Activated naive CD8-positive, alpha-beta T cell treated with anti-CD3 and anti-CD28 coated beads for 36 hours (primary cell): ENCODE measurements around the gene FCGBP. TPM values are rescaled to one million over a fixed set of nuclear protein-coding genes. Genes with fewer than 3 reads are reported as not detected.
A peak's percentile ranks its signal among the peaks of the same experiment; 100 is the strongest.
"Not testable (repeated sequence)": the region's sequence is repeated elsewhere in the genome, so short reads cannot be mapped to it uniquely, and the experiment has no call there.

Source experiments
- DNase-seq: peaks from one replicate; pipeline ENCODE4 v3.0.0; 2021
- H3K27ac Mint-ChIP-seq: one replicate; pipeline ENCODE4 v1.8.0; 2022; ENCODE audit warnings: mild to moderate bottlenecking, moderate library complexity, mixed read lengths
- H3K27me3 Mint-ChIP-seq: one replicate; pipeline ENCODE4 v1.8.0; 2022; ENCODE audit warnings: mild to moderate bottlenecking, mixed read lengths
- H3K36me3 Mint-ChIP-seq: one replicate; pipeline ENCODE4 v1.8.0; 2021; ENCODE audit warnings: mild to moderate bottlenecking, mixed read lengths
- H3K4me1 Mint-ChIP-seq: one replicate; pipeline ENCODE4 v1.8.0; 2021; ENCODE audit warnings: mixed read lengths
- H3K4me3 Mint-ChIP-seq: one replicate; pipeline ENCODE4 v1.8.0; 2022; ENCODE audit warnings: mild to moderate bottlenecking, moderate library complexity, mixed read lengths
- H3K9me3 Mint-ChIP-seq: one replicate; pipeline ENCODE4 v1.8.0; 2022; ENCODE audit warnings: mixed read lengths
- total RNA-seq, 2 experiments: library from RNA; stranded (reverse); gene quantifications; one replicate each; pipeline ENCODE4 v1.2.3, GENCODE V29; 2021

The FCGBP gene
- total RNA-seq, 2 experiments from 2014 or later, result 7.0 to 8.0 TPM

- DNase-seq, result no peak
- H3K9me3 Mint-ChIP-seq, result no peaks in the 10 kb centered on the region
- peaks cover 17% of the 10 kb centered on the region for H3K36me3 Mint-ChIP-seq
- peaks cover 20% of the 10 kb centered on the region for H3K4me1 Mint-ChIP-seq
- no peaks in the 10 kb centered on the region for H3K27me3 Mint-ChIP-seq
- H3K4me3 Mint-ChIP-seq, result no peak overlapping the region
- peak overlapping the region; percentile 23 for H3K27ac Mint-ChIP-seq
These were observed 17.5 kb downstream of the FCGBP start for GRCh38 chr19:39916851-39917396.

DNA sequence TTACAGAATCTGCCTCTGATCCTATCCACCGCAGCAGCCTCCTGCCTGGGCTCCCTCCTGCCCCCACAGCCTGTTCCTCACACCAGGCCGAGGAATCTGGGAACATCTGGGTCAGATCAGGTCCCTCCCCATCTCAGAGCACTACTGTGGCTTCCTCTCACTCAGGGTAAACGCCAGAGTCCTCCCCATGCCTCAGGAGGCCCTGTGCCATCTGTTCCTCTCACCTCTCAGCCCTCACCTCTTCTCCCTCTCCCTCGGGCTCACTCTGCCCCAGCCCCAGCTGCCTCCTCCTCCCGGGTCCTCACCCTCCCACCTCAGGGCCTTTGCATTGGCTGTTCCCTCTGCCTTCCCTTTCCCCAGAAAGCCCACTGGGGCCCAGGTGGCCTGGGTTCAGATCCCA lies 18.2 kb downstream of the FCGBP start:
- no peak for DNase-seq
- Mint-ChIP-seq H3K27me3 (no peaks in the 10 kb centered on the region), H3K27ac (no peak overlapping the region), H3K4me1 (peaks cover 20% of the 10 kb centered on the region), H3K4me3 (no peak overlapping the region), H3K36me3 (peaks cover 17% of the 10 kb centered on the region), H3K9me3 (no peaks in the 10 kb centered on the region)

- H3K9me3 Mint-ChIP-seq, result no peaks in the 10 kb centered on the region
- H3K27ac Mint-ChIP-seq, result no peak overlapping the region
- H3K4me3 Mint-ChIP-seq, result no peak overlapping the region
- H3K36me3 Mint-ChIP-seq, result peaks cover 17% of the 10 kb centered on the region
- H3K4me1 Mint-ChIP-seq, result peaks cover 19% of the 10 kb centered on the region
- no peak for DNase-seq
- no peaks in the 10 kb centered on the region for H3K27me3 Mint-ChIP-seq
These were observed 18.6 kb downstream of the FCGBP start for GRCh38 chr19:39915848-39916215.

- DNase-seq, result no peak
These were observed 19.2 kb downstream of the FCGBP start for GRCh38 chr19:39915101-39915847.

DNA sequence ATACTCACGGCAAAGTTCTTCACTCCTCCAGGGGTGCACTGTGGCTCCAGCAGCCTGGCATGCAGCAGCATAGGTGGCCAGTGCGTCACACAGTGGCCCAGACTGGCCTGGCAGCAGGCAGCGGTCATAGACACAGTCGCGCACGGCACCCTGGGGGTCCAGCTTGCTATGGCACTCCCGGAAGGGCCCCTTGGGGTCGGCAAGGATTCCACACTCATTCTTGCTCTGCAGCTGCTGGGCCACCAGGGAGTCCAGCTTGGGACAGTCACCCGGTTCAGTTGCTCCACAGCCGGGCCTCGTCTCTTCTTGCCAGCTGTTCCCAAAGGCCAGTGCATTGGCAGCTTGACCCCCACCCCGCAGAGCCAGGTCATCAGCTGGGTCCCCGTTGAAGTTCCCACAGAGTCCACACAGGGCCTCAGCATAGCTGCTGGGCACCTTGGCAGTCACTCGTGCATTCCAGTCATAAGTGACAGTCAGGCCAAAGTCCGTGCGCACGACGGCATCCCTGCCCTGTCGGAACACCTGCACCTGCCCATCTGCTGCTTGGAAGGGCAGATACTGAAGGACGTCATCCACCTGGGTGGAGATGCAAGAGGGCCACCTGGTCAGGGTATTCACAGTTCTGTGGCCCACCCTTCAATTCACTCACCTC lies 20.6 kb downstream of the FCGBP start:
- H3K4me3 Mint-ChIP-seq, result no peak overlapping the region
- H3K36me3 Mint-ChIP-seq, result peaks cover 8% of the 10 kb centered on the region
- H3K27me3 Mint-ChIP-seq, result no peaks in the 10 kb centered on the region
- peaks cover 21% of the 10 kb centered on the region for H3K4me1 Mint-ChIP-seq
- no peak overlapping the region for H3K27ac Mint-ChIP-seq
- DNase-seq, result no peak
- no peaks in the 10 kb centered on the region for H3K9me3 Mint-ChIP-seq

More at GRCh38 chr19:39915101-39915847, 19.2 kb downstream of the FCGBP start:
- no peaks in the 10 kb centered on the region for H3K9me3 Mint-ChIP-seq
- H3K4me3 Mint-ChIP-seq, result no peak overlapping the region
- no peak overlapping the region for H3K27ac Mint-ChIP-seq
- no peaks in the 10 kb centered on the region for H3K27me3 Mint-ChIP-seq
- H3K36me3 Mint-ChIP-seq, result peaks cover 17% of the 10 kb centered on the region
- peaks cover 19% of the 10 kb centered on the region for H3K4me1 Mint-ChIP-seq

DNA sequence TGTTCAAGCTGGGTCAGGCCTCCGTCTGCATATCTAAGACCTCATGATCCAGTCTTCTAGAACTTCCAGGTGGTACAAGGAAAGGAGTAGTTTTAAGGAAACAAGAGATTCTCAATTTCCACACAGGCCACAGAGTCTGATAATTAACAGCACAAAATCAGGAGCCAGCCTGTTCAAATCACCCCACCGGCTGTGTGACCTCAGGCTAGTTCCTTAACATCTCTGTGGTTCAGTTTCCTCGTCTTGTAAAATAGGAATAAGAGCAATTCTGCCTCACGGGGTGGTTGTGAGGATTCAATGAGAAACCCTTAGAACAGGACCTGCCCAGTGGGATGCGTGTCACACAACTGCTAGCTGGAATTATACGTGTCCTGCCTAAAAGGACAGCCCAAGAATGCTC lies 25.6 kb downstream of the FCGBP start:
- Mint-ChIP-seq H3K9me3 (no peaks in the 10 kb centered on the region), H3K4me1 (peaks cover 14% of the 10 kb centered on the region), H3K4me3 (no peak overlapping the region), H3K27ac (peak overlapping the region; percentile 19), H3K27me3 (no peaks in the 10 kb centered on the region), H3K36me3 (peaks cover 3% of the 10 kb centered on the region)
- DNase-seq, result no peak

- no peak overlapping the region for H3K27ac Mint-ChIP-seq
- H3K4me3 Mint-ChIP-seq, result no peak overlapping the region
- peaks cover 3% of the 10 kb centered on the region for H3K36me3 Mint-ChIP-seq
- H3K4me1 Mint-ChIP-seq, result peaks cover 14% of the 10 kb centered on the region
- DNase-seq, result no peak
- no peaks in the 10 kb centered on the region for H3K27me3 Mint-ChIP-seq
- H3K9me3 Mint-ChIP-seq, result no peaks in the 10 kb centered on the region
These were observed 27.4 kb downstream of the FCGBP start for GRCh38 chr19:39906820-39907611.

DNA sequence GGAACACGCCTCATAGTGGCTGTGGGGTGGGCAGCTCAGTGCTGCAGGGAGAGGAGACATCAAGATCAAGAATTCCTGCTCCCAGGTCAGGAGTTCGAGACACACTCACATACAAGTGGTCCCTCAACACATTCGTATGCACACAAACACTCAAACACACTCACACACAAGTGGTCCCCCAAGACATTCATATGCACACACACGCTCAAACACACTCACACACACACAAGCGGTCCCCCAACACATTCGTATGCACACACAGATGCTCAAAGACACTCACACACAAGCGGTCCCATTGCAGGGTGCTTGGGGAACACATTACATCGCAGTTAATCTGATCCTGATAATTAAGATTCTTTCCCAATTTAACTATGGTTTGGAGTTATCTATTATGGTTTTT lies 28.2 kb downstream of the FCGBP start:
- no peak for DNase-seq
- Mint-ChIP-seq H3K27ac (no peak overlapping the region), H3K4me3 (no peak overlapping the region), H3K36me3 (peaks cover 3% of the 10 kb centered on the region), H3K4me1 (peaks cover 14% of the 10 kb centered on the region), H3K27me3 (no peaks in the 10 kb centered on the region), H3K9me3 (no peaks in the 10 kb centered on the region)

DNA sequence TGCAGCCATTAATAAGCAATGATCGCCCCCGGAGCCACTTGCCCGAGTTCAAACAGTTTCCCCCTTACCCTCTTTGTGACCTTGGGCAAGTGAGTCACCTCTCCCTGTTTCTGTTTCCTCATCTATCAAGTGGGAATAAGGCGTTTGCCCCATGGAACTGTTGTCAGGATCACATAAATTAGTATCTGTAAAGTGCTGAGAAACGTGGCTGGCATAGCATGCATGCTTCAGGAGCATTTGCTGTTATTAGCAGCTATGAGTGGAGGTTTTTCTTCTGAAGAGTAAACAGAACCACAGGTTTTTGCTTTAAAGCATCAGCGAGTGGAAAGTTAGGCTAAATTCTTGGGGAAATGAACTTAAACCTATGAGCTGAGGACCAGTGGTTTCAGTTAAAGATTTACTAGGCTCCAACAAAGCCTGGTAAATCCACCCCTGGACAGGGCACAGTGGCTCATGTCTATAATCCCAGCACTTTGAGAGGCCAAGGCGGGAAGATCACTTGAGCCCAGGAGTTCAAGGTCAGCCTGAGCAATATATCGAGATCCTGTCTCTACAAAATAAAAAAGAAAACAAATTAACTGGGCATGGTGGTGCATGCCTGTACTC lies 30.8 kb downstream of the FCGBP start:
- H3K27ac Mint-ChIP-seq, DNase-seq, H3K27me3 Mint-ChIP-seq, H3K4me3 Mint-ChIP-seq, H3K9me3 Mint-ChIP-seq, H3K4me1 Mint-ChIP-seq, H3K36me3 Mint-ChIP-seq: not testable (repeated sequence)

GRCh38 chr19:39902326-39902725 lies 32.1 kb downstream of the FCGBP start:
- not testable (repeated sequence) for DNase-seq, H3K27ac Mint-ChIP-seq, H3K9me3 Mint-ChIP-seq, H3K27me3 Mint-ChIP-seq, H3K36me3 Mint-ChIP-seq, H3K4me3 Mint-ChIP-seq, H3K4me1 Mint-ChIP-seq

- H3K4me3 Mint-ChIP-seq, H3K9me3 Mint-ChIP-seq, DNase-seq, H3K27ac Mint-ChIP-seq, H3K27me3 Mint-ChIP-seq, H3K4me1 Mint-ChIP-seq, H3K36me3 Mint-ChIP-seq: not testable (repeated sequence)
These were observed 32.8 kb downstream of the FCGBP start for GRCh38 chr19:39901681-39902080.

DNA sequence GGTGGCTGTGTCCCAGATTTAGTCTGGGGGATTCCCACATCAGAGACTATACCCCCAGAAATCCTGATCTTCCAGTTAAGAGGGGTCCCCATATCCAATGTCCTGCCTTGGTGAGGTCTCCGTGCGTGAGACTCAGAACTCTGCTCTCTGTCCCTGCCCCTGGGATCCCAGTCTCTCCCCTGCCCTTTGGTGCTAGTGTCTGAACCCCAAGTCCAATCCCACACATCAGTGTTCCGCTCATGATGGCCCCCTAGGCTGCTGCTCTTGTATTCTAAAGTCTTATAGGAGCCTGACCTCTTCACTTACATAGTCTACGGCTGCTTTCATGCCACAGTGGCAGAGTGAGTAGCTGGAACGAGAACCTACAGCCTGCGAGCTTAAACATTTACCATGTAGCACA lies 35.6 kb downstream of the FCGBP start:
- not testable (repeated sequence) for DNase-seq, H3K4me3 Mint-ChIP-seq, H3K9me3 Mint-ChIP-seq, H3K36me3 Mint-ChIP-seq, H3K27me3 Mint-ChIP-seq, H3K4me1 Mint-ChIP-seq, H3K27ac Mint-ChIP-seq

GRCh38 chr19:39897511-39898245 lies 36.8 kb downstream of the FCGBP start:
- not testable (repeated sequence) for H3K27ac Mint-ChIP-seq, H3K9me3 Mint-ChIP-seq, H3K36me3 Mint-ChIP-seq

GRCh38 chr19:39895096-39895495 lies 39.3 kb downstream of the FCGBP start:
- not testable (repeated sequence) for DNase-seq, H3K36me3 Mint-ChIP-seq, H3K27me3 Mint-ChIP-seq, H3K27ac Mint-ChIP-seq, H3K4me3 Mint-ChIP-seq, H3K9me3 Mint-ChIP-seq, H3K4me1 Mint-ChIP-seq

More at GRCh38 chr19:39897511-39898245, 36.8 kb downstream of the FCGBP start:
- peak; percentile 27 for DNase-seq
- H3K27me3 Mint-ChIP-seq, H3K4me3 Mint-ChIP-seq, H3K4me1 Mint-ChIP-seq: not testable (repeated sequence)
